DND-41 (cell line): ENCODE measurements around the gene COL23A1.

Source experiments
- ATAC-seq: fragments of 200-7000 bp; cut with Tn5 transposase; 3 replicates; pipeline ENCODE4 v1.9.1; 2021; ENCODE audit warnings: low read depth; ENCODE audit not compliant: insufficient read depth
- DNase-seq: peaks from one replicate; pipeline ENCODE4 v3.0.0-alpha.2; 2020
- H2AFZ ChIP-seq: 2 replicates; pipeline ENCODE4 v1.6.0; 2012; ENCODE audit warnings: low read depth, low read length
- H3K27ac ChIP-seq: 2 replicates; pipeline ENCODE4 v1.5.1; 2012; ENCODE audit warnings: low read length, inconsistent platforms
- H3K27me3 ChIP-seq: fragments of 200-600 bp; sonication (generic); 2 replicates; pipeline ENCODE4 v1.6.0; 2012; ENCODE audit warnings: low read length, mild to moderate bottlenecking, inconsistent platforms; ENCODE audit not compliant: insufficient read depth, poor library complexity
- H3K36me3 ChIP-seq: 2 replicates; pipeline ENCODE4 v1.5.1; 2012; ENCODE audit warnings: low read length, inconsistent platforms; ENCODE audit not compliant: insufficient read depth
- H3K4me1 ChIP-seq: 2 replicates; pipeline ENCODE4 v1.5.1; 2012; ENCODE audit warnings: mild to moderate bottlenecking, low read length; ENCODE audit not compliant: insufficient read depth
- H3K4me2 ChIP-seq: 2 replicates; pipeline ENCODE4 v1.6.0; 2012; ENCODE audit warnings: mild to moderate bottlenecking, moderate library complexity, low read length, inconsistent platforms; ENCODE audit not compliant: insufficient read depth
- H3K4me3 ChIP-seq, 2 experiments: fragments of 200-600 bp in 1 of 2; shearing (Covaris generic) in 1 of 2; 2 replicates each; pipeline ENCODE4 v1.5.1; 2012 to 2016; ENCODE audit warnings: inconsistent platforms in 2 of 2, low read length in 2 of 2, mild to moderate bottlenecking in 2 of 2, low read depth in 1 of 2, moderate library complexity in 1 of 2
- H3K79me2 ChIP-seq: 2 replicates; pipeline ENCODE4 v1.6.0; 2012; ENCODE audit warnings: low read length, inconsistent platforms; ENCODE audit not compliant: insufficient read depth
- H3K9ac ChIP-seq: 2 replicates; pipeline ENCODE4 v1.6.0; 2012; ENCODE audit warnings: low read depth, mild to moderate bottlenecking, inconsistent platforms, low read length, moderate library complexity
- H3K9me3 ChIP-seq: 2 replicates; pipeline ENCODE4 v1.5.1; 2012; ENCODE audit warnings: low read length, moderate library complexity, mild to moderate bottlenecking, inconsistent platforms; ENCODE audit not compliant: insufficient read depth, severe bottlenecking
- H4K20me1 ChIP-seq: 2 replicates; pipeline ENCODE4 v1.6.0; 2012; ENCODE audit warnings: low read length; ENCODE audit not compliant: insufficient read depth
- EZH2 ChIP-seq: IDR thresholded peaks from 3 replicates; pipeline ENCODE4 v1.6.1; 2012; ENCODE audit warnings: borderline replicate concordance, low read depth, mild to moderate bottlenecking, moderate library complexity, low read length, inconsistent platforms; ENCODE audit not compliant: severe bottlenecking
- TF ChIP-seq, protein P1 (sequence below): IDR thresholded peaks from 2 replicates; pipeline ENCODE4 v1.5.1; 2012; ENCODE audit warnings: borderline replicate concordance, low read length, moderate library complexity, mild to moderate bottlenecking; ENCODE audit not compliant: poor library complexity, severe bottlenecking; ENCODE audit errors: extremely low read depth

COL23A1 gene

DNA sequence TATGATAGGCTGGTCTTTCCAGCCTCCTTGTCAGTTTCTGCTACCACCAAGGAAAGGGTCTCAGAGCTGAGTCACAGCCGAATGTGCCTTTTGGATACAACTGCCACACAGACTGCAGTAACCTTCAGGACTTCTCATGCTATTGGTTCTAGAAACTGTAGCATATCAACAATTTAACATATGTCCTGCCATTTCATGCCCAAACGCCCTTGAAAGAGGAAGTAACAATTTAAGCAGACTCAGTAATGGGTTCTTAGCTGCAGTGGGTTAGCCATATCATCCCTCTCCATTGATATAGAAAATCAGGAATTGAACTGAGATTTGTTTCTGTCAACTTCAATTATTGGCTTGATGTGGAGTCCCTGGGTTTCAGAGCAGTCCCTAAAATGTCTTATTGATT is 40.8 kb upstream of the COL23A1 start:
- Histone ChIP-seq H3K79me2 (peaks cover 7% of the 10 kb centered on the region), H3K9ac (no peak overlapping the region), H4K20me1 (peaks cover 3% of the 10 kb centered on the region; the same call in 1 of the 2 replicates), H3K4me1 (peaks cover 7% of the 10 kb centered on the region), H3K9me3 (no peaks in the 10 kb centered on the region), H3K4me2 (no peak overlapping the region), H3K27me3 (peaks cover 6% of the 10 kb centered on the region), H3K36me3 (no peaks in the 10 kb centered on the region; the same call in 1 of the 2 replicates), H3K4me3 (no peak overlapping the region), H3K27ac (no peak overlapping the region), H2AFZ (no peak overlapping the region)
- no peak for DNase-seq
- no peak for ATAC-seq
- TF ChIP-seq, protein P1, sequence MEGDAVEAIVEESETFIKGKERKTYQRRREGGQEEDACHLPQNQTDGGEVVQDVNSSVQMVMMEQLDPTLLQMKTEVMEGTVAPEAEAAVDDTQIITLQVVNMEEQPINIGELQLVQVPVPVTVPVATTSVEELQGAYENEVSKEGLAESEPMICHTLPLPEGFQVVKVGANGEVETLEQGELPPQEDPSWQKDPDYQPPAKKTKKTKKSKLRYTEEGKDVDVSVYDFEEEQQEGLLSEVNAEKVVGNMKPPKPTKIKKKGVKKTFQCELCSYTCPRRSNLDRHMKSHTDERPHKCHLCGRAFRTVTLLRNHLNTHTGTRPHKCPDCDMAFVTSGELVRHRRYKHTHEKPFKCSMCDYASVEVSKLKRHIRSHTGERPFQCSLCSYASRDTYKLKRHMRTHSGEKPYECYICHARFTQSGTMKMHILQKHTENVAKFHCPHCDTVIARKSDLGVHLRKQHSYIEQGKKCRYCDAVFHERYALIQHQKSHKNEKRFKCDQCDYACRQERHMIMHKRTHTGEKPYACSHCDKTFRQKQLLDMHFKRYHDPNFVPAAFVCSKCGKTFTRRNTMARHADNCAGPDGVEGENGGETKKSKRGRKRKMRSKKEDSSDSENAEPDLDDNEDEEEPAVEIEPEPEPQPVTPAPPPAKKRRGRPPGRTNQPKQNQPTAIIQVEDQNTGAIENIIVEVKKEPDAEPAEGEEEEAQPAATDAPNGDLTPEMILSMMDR, result no peak
- no peak for TF ChIP-seq EZH2

DNA sequence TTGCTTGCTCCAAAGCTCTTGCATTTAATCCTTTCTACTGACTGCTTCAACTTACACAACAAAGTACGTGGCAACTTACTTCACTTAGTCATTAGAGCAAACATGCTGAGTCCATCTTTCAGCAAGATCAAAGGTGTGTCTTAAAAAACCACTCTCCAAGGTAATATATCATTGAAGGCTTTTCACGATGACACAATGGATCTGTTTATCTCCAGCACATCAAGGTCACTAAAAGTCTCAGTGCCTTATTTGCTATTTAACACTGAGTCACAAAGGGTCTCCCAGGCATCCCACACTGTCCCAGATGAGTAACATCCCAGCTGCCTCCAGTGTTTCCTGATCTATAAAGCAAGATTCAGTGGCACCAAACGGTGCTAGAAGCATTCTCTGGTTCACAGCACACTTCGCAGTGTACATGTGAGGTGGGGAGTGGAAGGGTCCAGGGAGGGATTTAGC is 40.3 kb upstream of the COL23A1 start:
- peaks cover 7% of the 10 kb centered on the region for H3K4me1 ChIP-seq
- no peak overlapping the region for H3K4me3 ChIP-seq
- H3K9ac ChIP-seq, result no peak overlapping the region
- DNase-seq, result no peak
- peaks cover 11% of the 10 kb centered on the region for H3K79me2 ChIP-seq
- TF ChIP-seq, protein P1, result no peak
- TF ChIP-seq EZH2, result no peak
- no peak overlapping the region for H3K4me2 ChIP-seq
- peaks cover 6% of the 10 kb centered on the region for H3K27me3 ChIP-seq
- no peaks in the 10 kb centered on the region for H3K9me3 ChIP-seq
- H4K20me1 ChIP-seq, result peaks cover 8% of the 10 kb centered on the region; the same call in 1 of the 2 replicates
- H3K27ac ChIP-seq, result no peak overlapping the region
- no peaks in the 10 kb centered on the region; the same call in 1 of the 2 replicates for H3K36me3 ChIP-seq
- no peak for ATAC-seq
- H2AFZ ChIP-seq, result no peak overlapping the region

DNA sequence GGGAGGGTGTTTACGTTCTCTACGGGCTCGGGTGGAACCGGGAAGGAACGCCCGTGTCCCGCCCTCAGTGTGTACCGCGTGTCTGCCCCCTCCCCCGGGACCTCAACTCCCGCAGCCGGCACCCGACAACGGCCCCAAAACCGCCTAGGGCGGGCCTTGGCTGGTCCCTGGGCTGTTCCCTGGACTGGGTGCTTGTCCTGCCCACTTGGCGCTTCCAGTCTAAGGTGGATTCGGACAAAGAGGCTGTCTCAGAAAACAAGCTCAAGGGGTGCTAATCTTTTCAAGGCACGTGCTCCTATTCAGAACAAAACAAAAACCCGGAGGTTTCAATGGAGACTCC is 37.0 kb upstream of the COL23A1 start:
- TF ChIP-seq EZH2, result no peak
- TF ChIP-seq, protein P1, result no peak
- H3K27me3 ChIP-seq, result peaks cover 6% of the 10 kb centered on the region
- H3K9ac ChIP-seq, result peak overlapping the region; percentile 94
- peaks cover 43% of the 10 kb centered on the region for H3K79me2 ChIP-seq
- H3K4me1 ChIP-seq, result peaks cover 28% of the 10 kb centered on the region
- peaks cover 21% of the 10 kb centered on the region; the same call in 1 of the 2 replicates for H4K20me1 ChIP-seq
- H2AFZ ChIP-seq, result peak overlapping the region; percentile 96
- peaks cover 10% of the 10 kb centered on the region for H3K36me3 ChIP-seq
- H3K27ac ChIP-seq, result peak overlapping the region; percentile 59; the same call in 1 of the 2 replicates
- H3K4me3 ChIP-seq, result peak overlapping the region; percentile 18 to 92; a peak in 3 of 4 replicates
- ATAC-seq (no peak), DNase-seq (no peak)
- no peaks in the 10 kb centered on the region for H3K9me3 ChIP-seq
- peak overlapping the region; percentile 86 for H3K4me2 ChIP-seq
